Measurements from ENCODE around the gene RHOB. TPM values are rescaled to one million over a fixed set of nuclear protein-coding genes. Genes with fewer than 3 reads are reported as not detected.

Gene RHOB
- polyA plus RNA-seq, 1 of the 3 experiments (the other 2 are of a cell fraction) = 50.3 TPM

- no peak for TF ChIP-seq SMC3 (IDR thresholded peaks at IDR 0.05; ENCODE audit: low read depth, low read length)
- no peak for TF ChIP-seq JUND (IDR thresholded peaks at IDR 0.05)
- no peak for TF ChIP-seq REST (IDR thresholded peaks at IDR 0.05; ENCODE audit: low read depth, low read length)
These were observed 46.6 kb upstream of the RHOB start (continued) for GRCh38 chr2:20400306-20400705.

GRCh38 chr2:20400787-20401488 is 45.9 kb upstream of the RHOB start:
- Histone ChIP-seq H3F3A (replicated peaks; ENCODE audit: insufficient read depth) (no peaks in the 10 kb centered on the region), H3K79me2 (ENCODE audit: insufficient read depth) (no peaks in the 10 kb centered on the region), H3K27me3 (ENCODE audit: insufficient read depth) (peaks cover 4% of the 10 kb centered on the region; the same call in 1 of the 2 replicates), H3K4me1 (ENCODE audit: control insufficient read depth in 1 of 2, insufficient read depth in 2 of 2, low read depth in 1 of 2, low read length in 1 of 2) (no peaks in the 10 kb centered on the region; a peak in 1 of 4 replicates), H3K9me2 (no peaks in the 10 kb centered on the region), H3K4me2 (no peak overlapping the region), H3K9me3 (no peaks in the 10 kb centered on the region), H3K4me3 (ENCODE audit: low read depth in 2 of 2, low read length in 1 of 2) (no peak overlapping the region), H2AFZ (ENCODE audit: low read depth) (no peak overlapping the region), H3K9ac (no peak overlapping the region), H3K27ac (ENCODE audit: low read depth in 2 of 2, low read length in 1 of 2) (no peak overlapping the region), H3K36me3 (replicated peaks in 1 of 2; ENCODE audit: control insufficient read depth in 1 of 2, insufficient read depth in 2 of 2, low read length in 1 of 2) (no peaks in the 10 kb centered on the region), H4K20me1 (ENCODE audit: insufficient read depth) (no peaks in the 10 kb centered on the region)
- 85% methylated on average over 3 of the region's 3 CpGs for WGBS (ENCODE audit: low lambda C conversion rate)
- DNase-seq = no peak
- ChIA-PET CTCF (interaction anchor here (0.9 to 16.4 kb wide), 7 partner anchors 10 to 249 kb away, joined by 3 to 243 read pairs (median 10); partner anchors contain the start of gene HS1BP3), POLR2A (no interaction called here)
- TF ChIP-seq TAF1 (IDR thresholded peaks at IDR 0.05; ENCODE audit: borderline replicate concordance, low read depth, low read length) (no peak), TCF12 (IDR thresholded peaks at IDR 0.05) (no peak), USF1 (IDR thresholded peaks at IDR 0.05; ENCODE audit: borderline replicate concordance, low read depth) (no peak), SIN3A (IDR thresholded peaks at IDR 0.05; ENCODE audit: borderline replicate concordance, low read depth, low read length) (no peak), RAD21 (IDR thresholded peaks at IDR 0.05; ENCODE audit: low read length) (no peak), RXRA (IDR thresholded peaks at IDR 0.05; ENCODE audit: borderline replicate concordance, low read depth) (no peak), FOXM1 (IDR thresholded peaks at IDR 0.05; ENCODE audit: low read depth) (no peak), RCOR1 (IDR thresholded peaks at IDR 0.05; ENCODE audit: low read length) (no peak), EZH2phosphoT487 (IDR thresholded peaks at IDR 0.05; ENCODE audit: borderline replicate concordance, low read depth) (no peak), SMC3 (IDR thresholded peaks at IDR 0.05; ENCODE audit: low read depth, low read length) (no peak), POLR2AphosphoS5 (IDR thresholded peaks at IDR 0.05; ENCODE audit: low read depth, low read length) (no peak), NRF1 (IDR thresholded peaks at IDR 0.05; ENCODE audit: low read depth, low read length) (no peak), REST (IDR thresholded peaks at IDR 0.05; ENCODE audit: low read depth, low read length) (no peak)
- TF ChIP-seq, protein P1, sequence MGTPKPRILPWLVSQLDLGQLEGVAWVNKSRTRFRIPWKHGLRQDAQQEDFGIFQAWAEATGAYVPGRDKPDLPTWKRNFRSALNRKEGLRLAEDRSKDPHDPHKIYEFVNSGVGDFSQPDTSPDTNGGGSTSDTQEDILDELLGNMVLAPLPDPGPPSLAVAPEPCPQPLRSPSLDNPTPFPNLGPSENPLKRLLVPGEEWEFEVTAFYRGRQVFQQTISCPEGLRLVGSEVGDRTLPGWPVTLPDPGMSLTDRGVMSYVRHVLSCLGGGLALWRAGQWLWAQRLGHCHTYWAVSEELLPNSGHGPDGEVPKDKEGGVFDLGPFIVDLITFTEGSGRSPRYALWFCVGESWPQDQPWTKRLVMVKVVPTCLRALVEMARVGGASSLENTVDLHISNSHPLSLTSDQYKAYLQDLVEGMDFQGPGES (IDR thresholded peaks at IDR 0.05; ENCODE audit: low read depth, low read length) = no peak

All from SK-N-SH (cell line).